WTC11 (cell line): ENCODE results near the gene RC3H1. TPM values are rescaled to one million over a fixed set of nuclear protein-coding genes. Genes with fewer than 3 reads are reported as not detected.

Source experiments
- ATAC-seq: fragments of 200-7000 bp; cut with Tn5 transposase; 2 replicates; pipeline ENCODE4 v1.10.0; 2021; ENCODE audit warnings: mild to moderate bottlenecking, moderate library complexity
- CTCF ChIA-PET: fragments of 300-600 bp; sonication (Branson Sonifier 250); formaldehyde crosslinking; loops from one replicate; lab custom pipeline; 2021; ENCODE audit warnings: antibody characterized with exemption; lab: Charles Lee
- POLR2A ChIA-PET: fragments of 350-600 bp; sonication (Branson Sonifier 250); formaldehyde crosslinking; loops from one replicate; lab custom pipeline; 2021; ENCODE audit warnings: antibody characterized with exemption; lab: Charles Lee
- DNase-seq: peaks from one replicate; pipeline ENCODE4 v3.0.0; 2021; ENCODE audit warnings: low spot score
- H3K27ac Mint-ChIP-seq: 2 replicates; pipeline ENCODE4 v1.8.0; 2021; ENCODE audit warnings: mixed read lengths
- H3K27me3 Mint-ChIP-seq: 2 replicates; pipeline ENCODE4 v1.8.0; 2021; ENCODE audit warnings: low read depth, mild to moderate bottlenecking, moderate library complexity, mixed read lengths
- H3K36me3 Mint-ChIP-seq: 2 replicates; pipeline ENCODE4 v1.8.0; 2021; ENCODE audit warnings: mixed read lengths
- H3K4me1 Mint-ChIP-seq: 2 replicates; pipeline ENCODE4 v1.8.0; 2022; ENCODE audit warnings: mixed read lengths
- H3K4me3 Mint-ChIP-seq: 2 replicates; pipeline ENCODE4 v1.8.0; 2021; ENCODE audit warnings: mild to moderate bottlenecking, moderate library complexity, mixed read lengths
- H3K9me3 Mint-ChIP-seq: 2 replicates; pipeline ENCODE4 v1.8.0; 2021; ENCODE audit warnings: mixed read lengths
- AFF4 ChIP-seq: sonication (generic); formaldehyde crosslinking; IDR thresholded peaks from 2 replicates; pipeline ENCODE4 v1.8.1; 2023; ENCODE audit warnings: mild to moderate bottlenecking, missing genetic modification reagents, borderline replicate concordance
- CTCF ChIP-seq: fragments of 200-600 bp; IDR thresholded peaks from 2 replicates; pipeline ENCODE4 v1.8.0; 2022; ENCODE audit warnings: antibody characterized with exemption
- ELF4 ChIP-seq: sonication (generic); formaldehyde crosslinking; IDR thresholded peaks from 2 replicates; pipeline ENCODE4 v1.8.1; 2022; ENCODE audit warnings: low read depth, mild to moderate bottlenecking, moderate library complexity, missing genetic modification reagents
- ESRRA ChIP-seq: sonication (generic); formaldehyde crosslinking; IDR thresholded peaks from 2 replicates; pipeline ENCODE4 v1.8.1; 2022; ENCODE audit warnings: mild to moderate bottlenecking, missing genetic modification reagents, borderline replicate concordance
- ETV6 ChIP-seq: sonication (generic); formaldehyde crosslinking; IDR thresholded peaks from 2 replicates; pipeline ENCODE4 v1.8.1; 2022; ENCODE audit warnings: mild to moderate bottlenecking, missing genetic modification reagents
- GABPB1 ChIP-seq: sonication (generic); formaldehyde crosslinking; IDR thresholded peaks from 2 replicates; pipeline ENCODE4 v1.8.1; 2023; ENCODE audit warnings: mild to moderate bottlenecking, missing genetic modification reagents
- GRHL2 ChIP-seq: fragments of 250-450 bp; sonication (Bioruptor Pico); IDR thresholded peaks from 2 replicates; pipeline ENCODE4 v1.8.0; 2022; ENCODE audit warnings: mild to moderate bottlenecking, moderate library complexity; ENCODE audit not compliant: insufficient replicate concordance, severe bottlenecking
- NR3C1 ChIP-seq: sonication (generic); formaldehyde crosslinking; conservative IDR thresholded peaks from 2 replicates; pipeline ENCODE4 v1.8.1; 2023; ENCODE audit warnings: low read depth, mild to moderate bottlenecking, missing genetic modification reagents
- OVOL2 ChIP-seq: fragments of 250-450 bp; sonication (Bioruptor Pico); IDR thresholded peaks from 2 replicates; pipeline ENCODE4 v1.9.0; 2021; ENCODE audit warnings: mild to moderate bottlenecking, borderline replicate concordance
- SMAD3 ChIP-seq: sonication (generic); formaldehyde crosslinking; IDR thresholded peaks from 2 replicates; pipeline ENCODE4 v1.8.0; 2022; ENCODE audit warnings: missing genetic modification reagents, mild to moderate bottlenecking, borderline replicate concordance
- ZNF138 ChIP-seq: sonication (generic); formaldehyde crosslinking; conservative IDR thresholded peaks from 2 replicates; pipeline ENCODE4 v1.8.1; 2022; ENCODE audit warnings: mild to moderate bottlenecking, moderate library complexity, missing genetic modification reagents
- ZNF263 ChIP-seq: sonication (generic); formaldehyde crosslinking; IDR thresholded peaks from 2 replicates; pipeline ENCODE4 v1.8.1; 2022; ENCODE audit warnings: low read depth, mild to moderate bottlenecking, moderate library complexity, missing genetic modification reagents
- ZNF512 ChIP-seq: sonication (generic); formaldehyde crosslinking; IDR thresholded peaks from 2 replicates; pipeline ENCODE4 v1.8.1; 2022; ENCODE audit warnings: missing genetic modification reagents, borderline replicate concordance
- total RNA-seq: library from RNA; stranded (reverse); gene quantifications from 3 replicates; pipeline ENCODE4 v1.2.3, GENCODE V29; 2021
- TF ChIP-seq, protein P1 (sequence below): sonication (generic); formaldehyde crosslinking; IDR thresholded peaks from 2 replicates; pipeline ENCODE4 v1.8.1; 2023; ENCODE audit warnings: mild to moderate bottlenecking, missing genetic modification reagents, moderate library complexity
- TF ChIP-seq, protein P2 (sequence below): sonication (generic); formaldehyde crosslinking; IDR thresholded peaks from 2 replicates; pipeline ENCODE4 v1.8.0; 2022; ENCODE audit warnings: missing genetic modification reagents
- TF ChIP-seq, protein P3 (sequence below): sonication (generic); formaldehyde crosslinking; conservative IDR thresholded peaks from 2 replicates; pipeline ENCODE4 v1.8.1; 2022; ENCODE audit warnings: mild to moderate bottlenecking, missing genetic modification reagents
- TF ChIP-seq, protein P4 (sequence below): sonication (generic); formaldehyde crosslinking; IDR thresholded peaks from 2 replicates; pipeline ENCODE4 v1.8.1; 2023; ENCODE audit warnings: mild to moderate bottlenecking, missing genetic modification reagents

RC3H1 gene
- total RNA-seq, 1 experiment from 2014 or later, result 25.4 TPM

GRCh38 chr1:174036204-174036603 lies 14.0 kb upstream of the RC3H1 start:
- ATAC-seq, result no peak
- POLR2A ChIA-PET, result interaction anchor here (0.6 to 0.7 kb wide), 2 partner anchors 14 to 41 kb away, joined by 3 to 4 read pairs; partner anchors contain the start of gene RC3H1
- peaks cover 28% of the 10 kb centered on the region for H3K27me3 Mint-ChIP-seq

DNA sequence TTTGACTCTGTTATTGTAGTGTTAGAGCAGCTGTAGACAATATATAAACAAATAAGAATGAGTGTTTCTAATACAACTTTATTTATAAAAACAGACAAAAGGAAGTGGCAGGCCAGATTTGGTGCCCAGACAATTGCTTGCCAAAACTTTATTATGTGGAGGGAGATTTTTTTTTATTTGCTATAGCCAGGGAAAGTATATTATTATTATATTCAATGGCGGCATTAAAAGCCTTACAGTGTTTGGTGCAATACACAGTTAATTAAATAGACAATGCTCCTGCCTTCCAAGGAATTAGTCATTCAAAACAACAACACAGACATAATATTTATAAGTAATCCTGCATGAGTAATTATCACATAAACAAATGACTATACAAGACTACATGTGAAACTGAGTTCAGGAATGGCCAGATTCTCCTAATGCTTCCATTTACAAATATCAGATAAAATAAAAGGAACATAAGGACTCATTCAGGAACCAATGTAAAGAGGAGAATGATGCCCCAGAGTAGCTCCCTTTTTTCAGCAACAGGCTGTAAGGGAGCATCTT lies 10.6 kb upstream of the RC3H1 start:
- no peak for ATAC-seq

More at GRCh38 chr1:174036204-174036603, 14.0 kb upstream of the RC3H1 start:
- Mint-ChIP-seq H3K4me3 (no peak overlapping the region), H3K9me3 (no peaks in the 10 kb centered on the region), H3K27ac (no peak overlapping the region), H3K4me1 (no peaks in the 10 kb centered on the region), H3K36me3 (no peaks in the 10 kb centered on the region)
- DNase-seq, result no peak
- CTCF ChIA-PET, result no interaction called here
- TF ChIP-seq ZNF512 (no peak), NR3C1 (CRISPR knock-in tag) (no peak), ZNF138 (CRISPR knock-in tag) (no peak)
- TF ChIP-seq, protein P1, sequence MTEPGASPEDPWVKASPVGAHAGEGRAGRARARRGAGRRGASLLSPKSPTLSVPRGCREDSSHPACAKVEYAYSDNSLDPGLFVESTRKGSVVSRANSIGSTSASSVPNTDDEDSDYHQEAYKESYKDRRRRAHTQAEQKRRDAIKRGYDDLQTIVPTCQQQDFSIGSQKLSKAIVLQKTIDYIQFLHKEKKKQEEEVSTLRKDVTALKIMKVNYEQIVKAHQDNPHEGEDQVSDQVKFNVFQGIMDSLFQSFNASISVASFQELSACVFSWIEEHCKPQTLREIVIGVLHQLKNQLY, result no peak
- TF ChIP-seq, protein P2, sequence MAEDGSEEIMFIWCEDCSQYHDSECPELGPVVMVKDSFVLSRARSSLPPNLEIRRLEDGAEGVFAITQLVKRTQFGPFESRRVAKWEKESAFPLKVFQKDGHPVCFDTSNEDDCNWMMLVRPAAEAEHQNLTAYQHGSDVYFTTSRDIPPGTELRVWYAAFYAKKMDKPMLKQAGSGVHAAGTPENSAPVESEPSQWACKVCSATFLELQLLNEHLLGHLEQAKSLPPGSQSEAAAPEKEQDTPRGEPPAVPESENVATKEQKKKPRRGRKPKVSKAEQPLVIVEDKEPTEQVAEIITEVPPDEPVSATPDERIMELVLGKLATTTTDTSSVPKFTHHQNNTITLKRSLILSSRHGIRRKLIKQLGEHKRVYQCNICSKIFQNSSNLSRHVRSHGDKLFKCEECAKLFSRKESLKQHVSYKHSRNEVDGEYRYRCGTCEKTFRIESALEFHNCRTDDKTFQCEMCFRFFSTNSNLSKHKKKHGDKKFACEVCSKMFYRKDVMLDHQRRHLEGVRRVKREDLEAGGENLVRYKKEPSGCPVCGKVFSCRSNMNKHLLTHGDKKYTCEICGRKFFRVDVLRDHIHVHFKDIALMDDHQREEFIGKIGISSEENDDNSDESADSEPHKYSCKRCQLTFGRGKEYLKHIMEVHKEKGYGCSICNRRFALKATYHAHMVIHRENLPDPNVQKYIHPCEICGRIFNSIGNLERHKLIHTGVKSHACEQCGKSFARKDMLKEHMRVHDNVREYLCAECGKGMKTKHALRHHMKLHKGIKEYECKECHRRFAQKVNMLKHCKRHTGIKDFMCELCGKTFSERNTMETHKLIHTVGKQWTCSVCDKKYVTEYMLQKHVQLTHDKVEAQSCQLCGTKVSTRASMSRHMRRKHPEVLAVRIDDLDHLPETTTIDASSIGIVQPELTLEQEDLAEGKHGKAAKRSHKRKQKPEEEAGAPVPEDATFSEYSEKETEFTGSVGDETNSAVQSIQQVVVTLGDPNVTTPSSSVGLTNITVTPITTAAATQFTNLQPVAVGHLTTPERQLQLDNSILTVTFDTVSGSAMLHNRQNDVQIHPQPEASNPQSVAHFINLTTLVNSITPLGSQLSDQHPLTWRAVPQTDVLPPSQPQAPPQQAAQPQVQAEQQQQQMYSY (CRISPR knock-in tag), result no peak

More for the DNA sequence above, 10.6 kb upstream of the RC3H1 start:
- ChIA-PET CTCF (no interaction called here), POLR2A (no interaction called here)
- no peak for TF ChIP-seq CTCF
- TF ChIP-seq GABPB1, result no peak
- no peak for TF ChIP-seq SMAD3
- no peak for TF ChIP-seq NR3C1 (CRISPR knock-in tag)
- TF ChIP-seq AFF4 (CRISPR knock-in tag), result no peak
- no peak for TF ChIP-seq OVOL2 (CRISPR knock-in tag)
- no peak for TF ChIP-seq ELF4 (CRISPR knock-in tag)
- no peak for TF ChIP-seq GRHL2 (CRISPR knock-in tag)
- TF ChIP-seq, protein P3, sequence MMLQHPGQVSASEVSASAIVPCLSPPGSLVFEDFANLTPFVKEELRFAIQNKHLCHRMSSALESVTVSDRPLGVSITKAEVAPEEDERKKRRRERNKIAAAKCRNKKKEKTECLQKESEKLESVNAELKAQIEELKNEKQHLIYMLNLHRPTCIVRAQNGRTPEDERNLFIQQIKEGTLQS (CRISPR knock-in tag), result no peak
- TF ChIP-seq ZNF263 (CRISPR knock-in tag), result no peak
- TF ChIP-seq ETV6 (CRISPR knock-in tag), result no peak
- no peak for TF ChIP-seq ESRRA (CRISPR knock-in tag)
- TF ChIP-seq, protein P4, sequence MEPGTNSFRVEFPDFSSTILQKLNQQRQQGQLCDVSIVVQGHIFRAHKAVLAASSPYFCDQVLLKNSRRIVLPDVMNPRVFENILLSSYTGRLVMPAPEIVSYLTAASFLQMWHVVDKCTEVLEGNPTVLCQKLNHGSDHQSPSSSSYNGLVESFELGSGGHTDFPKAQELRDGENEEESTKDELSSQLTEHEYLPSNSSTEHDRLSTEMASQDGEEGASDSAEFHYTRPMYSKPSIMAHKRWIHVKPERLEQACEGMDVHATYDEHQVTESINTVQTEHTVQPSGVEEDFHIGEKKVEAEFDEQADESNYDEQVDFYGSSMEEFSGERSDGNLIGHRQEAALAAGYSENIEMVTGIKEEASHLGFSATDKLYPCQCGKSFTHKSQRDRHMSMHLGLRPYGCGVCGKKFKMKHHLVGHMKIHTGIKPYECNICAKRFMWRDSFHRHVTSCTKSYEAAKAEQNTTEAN (CRISPR knock-in tag), result no peak
- H3K27ac Mint-ChIP-seq, result no peak overlapping the region
- H3K9me3 Mint-ChIP-seq, result no peaks in the 10 kb centered on the region
- peaks cover 3% of the 10 kb centered on the region; the same call in 1 of the 2 replicates for H3K4me1 Mint-ChIP-seq
- DNase-seq, result no peak
- H3K4me3 Mint-ChIP-seq, result no peak overlapping the region
- no peaks in the 10 kb centered on the region for H3K36me3 Mint-ChIP-seq
- H3K27me3 Mint-ChIP-seq, result peaks cover 59% of the 10 kb centered on the region
